ENCODE data around the gene CAPS. TPM values are rescaled to one million over a fixed set of nuclear protein-coding genes. Genes with fewer than 3 reads are reported as not detected.

Gene CAPS
- polyA plus RNA-seq, 1 donor (not counting 4 experiments of a cell fraction or from before 2014, with no cell fraction given), result 2.7 TPM

DNA sequence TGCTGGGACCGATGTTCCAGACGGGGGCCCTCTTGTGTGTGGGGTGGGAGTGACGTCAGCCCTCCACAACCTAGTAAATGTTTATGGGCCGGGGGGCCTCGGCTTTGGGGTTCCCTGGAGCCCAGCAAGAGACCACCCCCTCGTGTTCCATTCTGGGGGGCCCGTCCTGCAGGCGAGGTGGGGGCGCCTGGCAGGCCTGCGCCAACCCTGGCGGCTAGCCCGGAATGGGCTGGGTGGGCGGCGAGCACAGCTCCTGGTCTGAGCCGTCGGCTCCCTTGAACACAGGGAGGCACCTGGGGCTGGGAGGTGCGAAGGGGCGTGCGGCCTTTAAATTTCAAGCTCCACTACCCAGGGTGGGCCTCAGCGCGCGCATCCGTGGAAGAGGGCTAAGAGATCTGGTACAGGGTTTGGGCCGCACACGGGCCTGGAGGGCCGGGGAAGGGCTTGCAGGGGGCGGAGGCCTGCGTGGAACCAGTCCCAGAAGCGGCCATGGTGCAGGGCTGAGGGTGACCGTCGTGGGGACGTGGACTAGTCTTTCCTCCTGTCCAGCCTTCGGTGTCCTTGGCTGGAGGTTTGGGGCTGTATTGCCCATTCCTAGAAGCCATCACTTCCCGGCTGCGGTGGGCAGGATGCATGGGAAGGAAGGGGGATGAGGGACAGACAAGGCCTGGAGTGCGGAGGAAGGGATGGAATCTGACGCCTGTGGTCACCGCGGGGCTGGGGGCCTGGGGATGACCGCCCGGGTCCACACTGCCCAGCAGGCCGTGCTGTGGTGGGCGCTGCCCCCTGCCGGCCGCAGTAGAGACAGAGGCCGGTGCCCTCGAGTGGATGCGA lies 21.9 kb upstream of the CAPS start:
- Histone ChIP-seq H3K9me1 (ENCODE audit: control insufficient read depth, extremely low read depth, insufficient read depth, low read length) (no peaks in the 10 kb centered on the region), H3K36me3 (ENCODE audit: control insufficient read depth in 2 of 2, extremely low read depth in 1 of 2, insufficient read depth in 2 of 2, low read length in 2 of 2) (peaks cover 9 to 14% of the 10 kb centered on the region in 2 experiments), H3K9ac (ENCODE audit: control insufficient read depth, extremely low read depth, insufficient read depth, low read length) (no peak overlapping the region), H4K20me1 (ENCODE audit: control insufficient read depth, extremely low read depth, insufficient read depth, low read length) (no peaks in the 10 kb centered on the region), H3K27ac (ENCODE audit: control insufficient read depth, insufficient read depth, low read length) (no peak overlapping the region), H3K27me3 (ENCODE audit: control insufficient read depth, extremely low read depth, insufficient read depth, low read length) (no peaks in the 10 kb centered on the region), H2AFZ (ENCODE audit: control insufficient read depth, low read length) (no peak overlapping the region), H3K79me2 (ENCODE audit: control insufficient read depth, insufficient read depth, low read length) (no peaks in the 10 kb centered on the region), H3K4me1 (ENCODE audit: control insufficient read depth, extremely low read depth, insufficient read depth, low read length) (peaks cover 18% of the 10 kb centered on the region), H3K4me3 (ENCODE audit: control insufficient read depth in 2 of 3, extremely low read depth in 1 of 3, insufficient read depth in 2 of 3, low read depth in 1 of 3, low read length in 3 of 3) (no peak overlapping the region), H3K9me3 (ENCODE audit: control insufficient read depth, low read depth, low read length) (no peaks in the 10 kb centered on the region), H3K4me2 (ENCODE audit: control insufficient read depth, extremely low read depth, insufficient read depth, low read depth, low read length) (no peak overlapping the region)
- dilution Hi-C loops (cut with MboI; ENCODE audit: extremely low pct_ligation_motif_present, low sequenced_read_pairs), result no loop called here
- TF ChIP-seq, protein P1, sequence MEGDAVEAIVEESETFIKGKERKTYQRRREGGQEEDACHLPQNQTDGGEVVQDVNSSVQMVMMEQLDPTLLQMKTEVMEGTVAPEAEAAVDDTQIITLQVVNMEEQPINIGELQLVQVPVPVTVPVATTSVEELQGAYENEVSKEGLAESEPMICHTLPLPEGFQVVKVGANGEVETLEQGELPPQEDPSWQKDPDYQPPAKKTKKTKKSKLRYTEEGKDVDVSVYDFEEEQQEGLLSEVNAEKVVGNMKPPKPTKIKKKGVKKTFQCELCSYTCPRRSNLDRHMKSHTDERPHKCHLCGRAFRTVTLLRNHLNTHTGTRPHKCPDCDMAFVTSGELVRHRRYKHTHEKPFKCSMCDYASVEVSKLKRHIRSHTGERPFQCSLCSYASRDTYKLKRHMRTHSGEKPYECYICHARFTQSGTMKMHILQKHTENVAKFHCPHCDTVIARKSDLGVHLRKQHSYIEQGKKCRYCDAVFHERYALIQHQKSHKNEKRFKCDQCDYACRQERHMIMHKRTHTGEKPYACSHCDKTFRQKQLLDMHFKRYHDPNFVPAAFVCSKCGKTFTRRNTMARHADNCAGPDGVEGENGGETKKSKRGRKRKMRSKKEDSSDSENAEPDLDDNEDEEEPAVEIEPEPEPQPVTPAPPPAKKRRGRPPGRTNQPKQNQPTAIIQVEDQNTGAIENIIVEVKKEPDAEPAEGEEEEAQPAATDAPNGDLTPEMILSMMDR (optimal IDR thresholded peaks at IDR 0.05 in 1 of 3, IDR thresholded peaks at IDR 0.05 in 1 of 3, conservative IDR thresholded peaks at IDR 0.05 in 1 of 3; ENCODE audit: extremely low read depth in 1 of 3, insufficient read depth in 2 of 3, low read length in 3 of 3), result peak; percentile 57 to 85 (median 82)
- no peak for TF ChIP-seq EZH2 (IDR thresholded peaks at IDR 0.05; ENCODE audit: low read length)
- no peak for DNase-seq (ENCODE audit: low read depth, low spot score)
- FAIRE-seq, result no peak

DNA sequence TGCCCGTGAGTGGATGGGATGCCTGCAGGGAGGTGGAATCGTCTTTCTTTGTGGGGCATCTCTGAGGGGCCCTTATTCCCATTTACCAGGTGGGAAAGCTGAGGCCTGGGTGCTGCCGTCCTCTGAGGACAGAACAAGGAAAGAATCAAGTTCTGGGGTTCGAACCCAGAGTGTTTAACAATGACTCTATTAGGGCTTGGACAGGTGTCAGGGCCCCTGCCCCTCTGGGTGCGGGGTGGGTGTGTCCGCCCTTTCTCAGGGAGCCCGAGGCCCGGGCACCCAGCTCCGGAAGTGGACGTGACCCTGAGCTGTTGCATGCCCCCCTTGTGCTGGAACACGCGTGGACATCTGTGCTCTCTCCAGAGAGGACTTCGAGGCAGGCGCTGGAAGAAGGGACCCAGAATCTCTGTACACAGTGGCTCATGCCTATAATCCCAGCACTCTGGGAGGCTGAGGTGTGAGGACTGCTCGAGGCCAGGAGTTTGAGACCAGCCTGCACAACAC lies 21.2 kb upstream of the CAPS start:
- peaks cover 10 to 14% of the 10 kb centered on the region in 2 experiments for H3K36me3 ChIP-seq (ENCODE audit: control insufficient read depth in 2 of 2, extremely low read depth in 1 of 2, insufficient read depth in 2 of 2, low read length in 2 of 2)
- no peaks in the 10 kb centered on the region for H3K9me3 ChIP-seq (ENCODE audit: control insufficient read depth, low read depth, low read length)
- FAIRE-seq (no peak), DNase-seq (ENCODE audit: low read depth, low spot score) (no peak)
- dilution Hi-C loops (cut with MboI; ENCODE audit: extremely low pct_ligation_motif_present, low sequenced_read_pairs), result no loop called here
- peaks cover 2% of the 10 kb centered on the region for H4K20me1 ChIP-seq (ENCODE audit: control insufficient read depth, extremely low read depth, insufficient read depth, low read length)
- H3K27me3 ChIP-seq (ENCODE audit: control insufficient read depth, extremely low read depth, insufficient read depth, low read length), result no peaks in the 10 kb centered on the region
- no peak overlapping the region for H3K4me3 ChIP-seq (ENCODE audit: control insufficient read depth in 2 of 3, extremely low read depth in 1 of 3, insufficient read depth in 2 of 3, low read depth in 1 of 3, low read length in 3 of 3)
- no peak overlapping the region for H3K4me2 ChIP-seq (ENCODE audit: control insufficient read depth, extremely low read depth, insufficient read depth, low read depth, low read length)
- no peak overlapping the region for H2AFZ ChIP-seq (ENCODE audit: control insufficient read depth, low read length)
- no peak overlapping the region for H3K9ac ChIP-seq (ENCODE audit: control insufficient read depth, extremely low read depth, insufficient read depth, low read length)
- H3K79me2 ChIP-seq (ENCODE audit: control insufficient read depth, insufficient read depth, low read length), result peaks cover 5% of the 10 kb centered on the region
- H3K27ac ChIP-seq (ENCODE audit: control insufficient read depth, insufficient read depth, low read length), result no peak overlapping the region
- no peaks in the 10 kb centered on the region for H3K9me1 ChIP-seq (ENCODE audit: control insufficient read depth, extremely low read depth, insufficient read depth, low read length)
- peaks cover 18% of the 10 kb centered on the region for H3K4me1 ChIP-seq (ENCODE audit: control insufficient read depth, extremely low read depth, insufficient read depth, low read length)
- no peak for TF ChIP-seq EZH2 (IDR thresholded peaks at IDR 0.05; ENCODE audit: low read length)
- TF ChIP-seq, protein P1 (optimal IDR thresholded peaks at IDR 0.05 in 1 of 3, IDR thresholded peaks at IDR 0.05 in 1 of 3, conservative IDR thresholded peaks at IDR 0.05 in 1 of 3; ENCODE audit: extremely low read depth in 1 of 3, insufficient read depth in 2 of 3, low read length in 3 of 3), result no peak

Data from keratinocyte (primary cell).